Endothelial cell (in vitro differentiated cells): Measurements from ENCODE around the gene RIMS1. TPM values are rescaled to one million over a fixed set of nuclear protein-coding genes. Genes with fewer than 3 reads are reported as not detected.
"Not testable (repeated sequence)": the region's sequence is repeated elsewhere in the genome, so short reads cannot be mapped to it uniquely, and the experiment has no call there.

Source experiments
- DNase-seq: peaks from one replicate; pipeline ENCODE4 v3.0.0; 2021; ENCODE audit warnings: low spot score
- H3K27ac Mint-ChIP-seq: one replicate; pipeline ENCODE4 v1.8.0; 2021; ENCODE audit warnings: mixed read lengths, inconsistent platforms; ENCODE audit not compliant: unreplicated experiment
- H3K27me3 Mint-ChIP-seq: one replicate; pipeline ENCODE4 v1.8.0; 2021; ENCODE audit warnings: mild to moderate bottlenecking, moderate library complexity, mixed read lengths, inconsistent platforms; ENCODE audit not compliant: unreplicated experiment
- H3K36me3 Mint-ChIP-seq: one replicate; pipeline ENCODE4 v1.8.0; 2021; ENCODE audit warnings: mild to moderate bottlenecking, low read depth, mixed read lengths, inconsistent platforms; ENCODE audit not compliant: unreplicated experiment
- H3K4me1 Mint-ChIP-seq: one replicate; pipeline ENCODE4 v1.8.0; 2021; ENCODE audit warnings: mild to moderate bottlenecking, mixed read lengths, inconsistent platforms; ENCODE audit not compliant: unreplicated experiment
- H3K4me3 Mint-ChIP-seq: one replicate; pipeline ENCODE4 v1.8.0; 2021; ENCODE audit warnings: mild to moderate bottlenecking, mixed read lengths, inconsistent platforms; ENCODE audit not compliant: unreplicated experiment
- H3K9me3 Mint-ChIP-seq: one replicate; pipeline ENCODE4 v1.8.0; 2021; ENCODE audit warnings: mixed read lengths, inconsistent platforms; ENCODE audit not compliant: unreplicated experiment
- total RNA-seq: library from RNA; stranded (reverse); fragmentation: NEBNext Ultra II Directional; extraction: Animal tissue kit (Norgen Biotek cat#: 25700); gene quantifications from one replicate; pipeline ENCODE4 v1.2.1, GENCODE V29; 2021; ENCODE audit not compliant: unreplicated experiment
- TF ChIP-seq, protein P1 (sequence below): fragments of 200-600 bp; sonication (generic); IDR thresholded peaks from one replicate; pipeline ENCODE4 v1.5.0; 2021; ENCODE audit warnings: antibody characterized with exemption; ENCODE audit not compliant: unreplicated experiment

RIMS1 gene
- total RNA-seq, 1 donor from 2014 or later: 1.8 TPM

- peaks cover 2% of the 10 kb centered on the region for H3K27me3 Mint-ChIP-seq
- H3K4me3 Mint-ChIP-seq: no peak overlapping the region
- no peak overlapping the region for H3K27ac Mint-ChIP-seq
- TF ChIP-seq, protein P1, sequence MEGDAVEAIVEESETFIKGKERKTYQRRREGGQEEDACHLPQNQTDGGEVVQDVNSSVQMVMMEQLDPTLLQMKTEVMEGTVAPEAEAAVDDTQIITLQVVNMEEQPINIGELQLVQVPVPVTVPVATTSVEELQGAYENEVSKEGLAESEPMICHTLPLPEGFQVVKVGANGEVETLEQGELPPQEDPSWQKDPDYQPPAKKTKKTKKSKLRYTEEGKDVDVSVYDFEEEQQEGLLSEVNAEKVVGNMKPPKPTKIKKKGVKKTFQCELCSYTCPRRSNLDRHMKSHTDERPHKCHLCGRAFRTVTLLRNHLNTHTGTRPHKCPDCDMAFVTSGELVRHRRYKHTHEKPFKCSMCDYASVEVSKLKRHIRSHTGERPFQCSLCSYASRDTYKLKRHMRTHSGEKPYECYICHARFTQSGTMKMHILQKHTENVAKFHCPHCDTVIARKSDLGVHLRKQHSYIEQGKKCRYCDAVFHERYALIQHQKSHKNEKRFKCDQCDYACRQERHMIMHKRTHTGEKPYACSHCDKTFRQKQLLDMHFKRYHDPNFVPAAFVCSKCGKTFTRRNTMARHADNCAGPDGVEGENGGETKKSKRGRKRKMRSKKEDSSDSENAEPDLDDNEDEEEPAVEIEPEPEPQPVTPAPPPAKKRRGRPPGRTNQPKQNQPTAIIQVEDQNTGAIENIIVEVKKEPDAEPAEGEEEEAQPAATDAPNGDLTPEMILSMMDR: no peak
- H3K36me3 Mint-ChIP-seq: no peaks in the 10 kb centered on the region
- no peaks in the 10 kb centered on the region for H3K9me3 Mint-ChIP-seq
- DNase-seq: no peak
- H3K4me1 Mint-ChIP-seq: peaks cover 5% of the 10 kb centered on the region
Measured at GRCh38 chr6:71997341-71997740, 111.0 kb downstream of the RIMS1 start.

GRCh38 chr6:72002415-72002814, 116.1 kb downstream of the RIMS1 start:
- H3K36me3 Mint-ChIP-seq: peaks cover 4% of the 10 kb centered on the region
- peaks cover 5% of the 10 kb centered on the region for H3K4me1 Mint-ChIP-seq
- H3K27me3 Mint-ChIP-seq: no peaks in the 10 kb centered on the region
- no peak overlapping the region for H3K4me3 Mint-ChIP-seq
- no peak for DNase-seq
- H3K9me3 Mint-ChIP-seq: no peaks in the 10 kb centered on the region
- H3K27ac Mint-ChIP-seq: no peak overlapping the region
- TF ChIP-seq, protein P1: no peak

DNA sequence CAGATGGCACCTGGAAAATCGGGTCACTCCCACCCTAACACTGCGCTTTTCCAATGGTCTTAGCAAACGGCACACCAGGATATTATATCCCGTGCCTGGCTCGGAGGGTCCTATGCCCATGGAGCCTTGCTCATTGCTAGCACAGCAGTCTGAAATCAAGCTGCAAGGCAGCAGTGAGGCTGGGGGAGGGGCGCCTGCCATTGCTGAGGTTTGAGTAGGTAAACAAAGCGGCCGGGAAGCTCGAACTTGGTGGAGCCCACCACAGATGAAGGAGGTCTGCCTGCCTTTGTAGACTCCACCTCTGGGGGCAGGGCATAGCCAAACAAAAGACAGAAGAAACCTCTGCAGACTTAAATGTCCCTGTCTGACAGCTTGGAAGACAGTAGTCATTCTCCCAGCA, 120.2 kb downstream of the RIMS1 start:
- H3K4me1 Mint-ChIP-seq, H3K27me3 Mint-ChIP-seq, DNase-seq, H3K27ac Mint-ChIP-seq, H3K9me3 Mint-ChIP-seq, H3K4me3 Mint-ChIP-seq, H3K36me3 Mint-ChIP-seq: not testable (repeated sequence)

DNA sequence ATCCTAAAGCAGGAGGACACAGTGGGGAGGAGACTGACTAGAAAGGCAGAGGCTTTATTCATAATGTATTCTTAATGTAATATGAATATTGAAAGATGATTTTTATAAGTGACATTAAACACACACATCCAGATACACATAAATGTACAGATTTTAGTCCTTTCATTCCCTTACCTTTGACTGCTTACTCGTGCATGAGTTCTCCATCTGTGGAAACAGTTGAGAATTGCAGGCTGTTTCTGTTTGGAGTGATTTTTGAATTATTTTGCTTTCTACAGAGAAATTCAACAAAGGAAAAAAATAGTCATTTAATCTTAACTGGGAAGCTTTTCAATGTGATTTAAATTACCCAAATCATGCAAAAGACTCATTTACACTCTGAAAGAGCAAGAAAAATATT, 136.5 kb downstream of the RIMS1 start:
- no peaks in the 10 kb centered on the region for H3K36me3 Mint-ChIP-seq
- H3K27me3 Mint-ChIP-seq: peaks cover 1% of the 10 kb centered on the region

DNA sequence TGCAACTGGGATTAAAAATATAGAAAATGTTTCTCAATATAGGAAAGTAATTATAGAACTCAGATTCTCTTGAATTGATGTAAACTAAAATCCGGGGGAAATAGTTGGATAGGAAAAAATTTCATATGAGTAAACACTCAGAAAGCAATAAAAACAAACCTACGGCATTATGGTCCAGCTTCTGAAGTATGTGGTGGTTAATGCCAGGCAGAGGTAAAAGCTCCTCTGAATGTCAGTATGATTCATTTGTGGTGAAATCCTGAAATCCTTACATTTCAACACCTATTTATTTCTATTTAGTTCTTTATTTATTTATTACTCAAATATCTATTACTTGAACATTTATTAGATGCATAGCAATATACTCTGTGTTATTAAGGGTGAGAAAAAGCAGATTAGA, 145.1 kb downstream of the RIMS1 start:
- TF ChIP-seq, protein P1: no peak
- DNase-seq: no peak
- Mint-ChIP-seq H3K4me3 (no peak overlapping the region), H3K4me1 (no peaks in the 10 kb centered on the region), H3K9me3 (no peaks in the 10 kb centered on the region), H3K36me3 (no peaks in the 10 kb centered on the region), H3K27ac (no peak overlapping the region), H3K27me3 (no peaks in the 10 kb centered on the region)

More for the DNA sequence above, 136.5 kb downstream of the RIMS1 start:
- DNase-seq: no peak
- TF ChIP-seq, protein P1: no peak
- Mint-ChIP-seq H3K27ac (no peak overlapping the region), H3K4me1 (no peaks in the 10 kb centered on the region), H3K4me3 (no peak overlapping the region), H3K9me3 (no peaks in the 10 kb centered on the region)

GRCh38 chr6:72032086-72032485, 145.7 kb downstream of the RIMS1 start:
- no peaks in the 10 kb centered on the region for H3K36me3 Mint-ChIP-seq
- H3K4me1 Mint-ChIP-seq: no peaks in the 10 kb centered on the region
- H3K9me3 Mint-ChIP-seq: no peaks in the 10 kb centered on the region
- no peaks in the 10 kb centered on the region for H3K27me3 Mint-ChIP-seq
- DNase-seq: no peak
- TF ChIP-seq, protein P1: no peak
- no peak overlapping the region for H3K27ac Mint-ChIP-seq
- no peak overlapping the region for H3K4me3 Mint-ChIP-seq
